ENCODE results near the gene LGI1. TPM values are rescaled to one million over a fixed set of nuclear protein-coding genes. Genes with fewer than 3 reads are reported as not detected.

LGI1 gene
- polyA plus RNA-seq, 1 donor = 3.4 TPM

GRCh38 chr10:93804200-93804599 lies 46.5 kb downstream of the LGI1 start:
- no peak for DNase-seq
- no peaks in the 10 kb centered on the region for H3K9me3 ChIP-seq (ENCODE audit: control insufficient read depth, low read depth, low read length)
- H3K27ac ChIP-seq (ENCODE audit: low read length) = no peak overlapping the region
- H3K4me1 ChIP-seq (ENCODE audit: control insufficient read depth, insufficient read depth, low read length) = no peaks in the 10 kb centered on the region
- no peaks in the 10 kb centered on the region for H3K27me3 ChIP-seq (ENCODE audit: control insufficient read depth, insufficient read depth, low read length)
- no peaks in the 10 kb centered on the region for H3K36me3 ChIP-seq (ENCODE audit: control insufficient read depth, insufficient read depth, low read length)
- no peak overlapping the region for H3K4me3 ChIP-seq (ENCODE audit: low read length)

- 50% methylated on average over 1 of the region's 2 CpGs for WGBS (ENCODE audit: insufficient coverage, low lambda C conversion rate)
- Histone ChIP-seq H3K4me3 (ENCODE audit: low read length) (no peak overlapping the region), H3K9me3 (ENCODE audit: control insufficient read depth, low read depth, low read length) (no peaks in the 10 kb centered on the region), H3K4me1 (ENCODE audit: control insufficient read depth, insufficient read depth, low read length) (no peaks in the 10 kb centered on the region), H3K36me3 (ENCODE audit: control insufficient read depth, insufficient read depth, low read length) (no peaks in the 10 kb centered on the region), H3K27ac (ENCODE audit: low read length) (no peak overlapping the region), H3K27me3 (ENCODE audit: control insufficient read depth, insufficient read depth, low read length) (no peaks in the 10 kb centered on the region)
- DNase-seq = no peak
These were observed 49.2 kb downstream of the LGI1 start for GRCh38 chr10:93806903-93807302.

- Histone ChIP-seq H3K27me3 (ENCODE audit: control insufficient read depth, insufficient read depth, low read length) (no peaks in the 10 kb centered on the region), H3K36me3 (ENCODE audit: control insufficient read depth, insufficient read depth, low read length) (no peaks in the 10 kb centered on the region), H3K4me1 (ENCODE audit: control insufficient read depth, insufficient read depth, low read length) (no peaks in the 10 kb centered on the region), H3K4me3 (ENCODE audit: low read length) (no peak overlapping the region), H3K9me3 (ENCODE audit: control insufficient read depth, low read depth, low read length) (no peaks in the 10 kb centered on the region), H3K27ac (ENCODE audit: low read length) (no peak overlapping the region)
- 100% methylated on average over 2 of the region's 2 CpGs for WGBS (ENCODE audit: insufficient coverage, low lambda C conversion rate)
- no peak for DNase-seq
These were observed 49.6 kb downstream of the LGI1 start for GRCh38 chr10:93807371-93807770.

GRCh38 chr10:93812659-93813338 lies 55.1 kb downstream of the LGI1 start:
- H3K27ac ChIP-seq (ENCODE audit: low read length) = peak overlapping the region; percentile 55
- H3K36me3 ChIP-seq (ENCODE audit: control insufficient read depth, insufficient read depth, low read length) = no peaks in the 10 kb centered on the region
- H3K4me3 ChIP-seq (ENCODE audit: low read length) = no peak overlapping the region
- no peaks in the 10 kb centered on the region for H3K27me3 ChIP-seq (ENCODE audit: control insufficient read depth, insufficient read depth, low read length)
- no CpG with 5 or more reads among the region's 1 CpG for WGBS (ENCODE audit: insufficient coverage, low lambda C conversion rate)
- no peaks in the 10 kb centered on the region for H3K9me3 ChIP-seq (ENCODE audit: control insufficient read depth, low read depth, low read length)
- DNase-seq = peak; percentile 37 to 77
- H3K4me1 ChIP-seq (ENCODE audit: control insufficient read depth, insufficient read depth, low read length) = peaks cover 27% of the 10 kb centered on the region

GRCh38 chr10:93813507-93814465 lies 56.0 kb downstream of the LGI1 start:
- Histone ChIP-seq H3K4me3 (ENCODE audit: low read length) (no peak overlapping the region), H3K27me3 (ENCODE audit: control insufficient read depth, insufficient read depth, low read length) (no peaks in the 10 kb centered on the region), H3K36me3 (ENCODE audit: control insufficient read depth, insufficient read depth, low read length) (no peaks in the 10 kb centered on the region), H3K9me3 (ENCODE audit: control insufficient read depth, low read depth, low read length) (no peaks in the 10 kb centered on the region), H3K4me1 (ENCODE audit: control insufficient read depth, insufficient read depth, low read length) (peaks cover 27% of the 10 kb centered on the region), H3K27ac (ENCODE audit: low read length) (peak overlapping the region; percentile 55)
- WGBS (ENCODE audit: insufficient coverage, low lambda C conversion rate) = 60% methylated on average over 1 of the region's 8 CpGs
- DNase-seq = peak; percentile 61

- peak in 1 of 2 donors; percentile 26 for DNase-seq
These were observed 57.8 kb downstream of the LGI1 start for GRCh38 chr10:93815304-93816096.

DNA sequence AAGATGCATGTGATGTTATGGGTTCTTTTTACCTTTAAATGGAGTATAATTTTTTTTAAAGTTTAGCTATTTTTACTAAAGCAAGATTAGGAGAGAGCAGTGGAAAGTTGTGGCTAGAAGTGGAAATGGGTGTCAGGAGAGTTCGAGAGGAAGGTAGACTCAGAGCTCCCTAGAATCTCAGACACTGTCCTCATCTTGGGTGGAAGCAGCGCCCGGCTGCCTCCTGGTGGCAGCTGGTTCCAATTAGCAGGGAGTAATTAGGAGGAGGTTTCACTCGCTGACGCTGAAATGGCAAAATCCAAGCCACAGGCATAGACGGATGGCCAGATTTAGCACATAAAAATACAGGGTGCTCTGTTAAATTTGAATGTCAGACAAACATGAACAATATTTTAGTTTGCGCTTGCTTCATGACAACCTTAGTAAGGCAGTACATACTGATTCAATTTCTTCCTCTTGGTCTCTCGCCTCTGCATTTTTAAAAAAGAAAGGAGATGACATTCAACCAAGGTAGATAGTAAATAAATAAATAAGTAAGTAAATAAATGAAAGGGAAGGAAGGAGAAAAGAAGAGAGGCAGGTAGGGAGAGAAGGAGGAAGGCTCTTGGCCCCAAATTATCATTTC lies 58.5 kb downstream of the LGI1 start:
- Histone ChIP-seq H3K4me3 (ENCODE audit: low read length) (no peak overlapping the region), H3K36me3 (ENCODE audit: control insufficient read depth, insufficient read depth, low read length) (no peaks in the 10 kb centered on the region), H3K9me3 (ENCODE audit: control insufficient read depth, low read depth, low read length) (no peaks in the 10 kb centered on the region), H3K4me1 (ENCODE audit: control insufficient read depth, insufficient read depth, low read length) (peaks cover 30% of the 10 kb centered on the region), H3K27ac (ENCODE audit: low read length) (no peak overlapping the region), H3K27me3 (ENCODE audit: control insufficient read depth, insufficient read depth, low read length) (no peaks in the 10 kb centered on the region)
- peak; percentile 53 to 68 for DNase-seq
- 58% methylated on average over 2 of the region's 8 CpGs for WGBS (ENCODE audit: insufficient coverage, low lambda C conversion rate)

More at GRCh38 chr10:93815304-93816096, 57.8 kb downstream of the LGI1 start:
- H3K27ac ChIP-seq (ENCODE audit: low read length) = no peak overlapping the region
- 50% methylated on average over 2 of the region's 10 CpGs for WGBS (ENCODE audit: insufficient coverage, low lambda C conversion rate)
- peaks cover 27% of the 10 kb centered on the region for H3K4me1 ChIP-seq (ENCODE audit: control insufficient read depth, insufficient read depth, low read length)
- no peaks in the 10 kb centered on the region for H3K36me3 ChIP-seq (ENCODE audit: control insufficient read depth, insufficient read depth, low read length)
- no peaks in the 10 kb centered on the region for H3K9me3 ChIP-seq (ENCODE audit: control insufficient read depth, low read depth, low read length)
- H3K4me3 ChIP-seq (ENCODE audit: low read length) = no peak overlapping the region
- no peaks in the 10 kb centered on the region for H3K27me3 ChIP-seq (ENCODE audit: control insufficient read depth, insufficient read depth, low read length)

DNA sequence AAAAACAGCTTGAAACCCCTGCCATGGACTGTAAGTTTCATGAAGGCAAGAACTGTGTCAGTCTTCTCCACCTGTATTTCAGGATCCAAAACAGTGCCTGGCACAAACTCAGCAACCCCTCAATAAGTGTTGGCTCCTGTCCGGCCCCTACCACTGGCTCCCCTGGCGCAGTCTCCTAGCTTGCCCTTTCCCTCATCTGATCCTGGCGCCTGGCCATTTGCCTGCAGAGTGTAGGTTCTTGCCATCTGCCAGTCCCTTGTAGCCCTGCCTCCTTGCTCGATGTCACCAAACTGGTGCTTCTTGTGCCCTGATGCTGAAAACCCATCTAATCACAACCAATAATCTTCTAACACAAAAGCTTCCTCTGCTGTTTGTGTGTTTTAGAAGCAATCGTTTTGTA lies 60.4 kb downstream of the LGI1 start:
- Histone ChIP-seq H3K36me3 (ENCODE audit: control insufficient read depth, insufficient read depth, low read length) (no peaks in the 10 kb centered on the region), H3K4me1 (ENCODE audit: control insufficient read depth, insufficient read depth, low read length) (peaks cover 27% of the 10 kb centered on the region), H3K9me3 (ENCODE audit: control insufficient read depth, low read depth, low read length) (no peaks in the 10 kb centered on the region), H3K27ac (ENCODE audit: low read length) (no peak overlapping the region), H3K27me3 (ENCODE audit: control insufficient read depth, insufficient read depth, low read length) (no peaks in the 10 kb centered on the region), H3K4me3 (ENCODE audit: low read length) (no peak overlapping the region)
- DNase-seq = no peak
- no CpG with 5 or more reads among the region's 5 CpGs for WGBS (ENCODE audit: insufficient coverage, low lambda C conversion rate)

DNA sequence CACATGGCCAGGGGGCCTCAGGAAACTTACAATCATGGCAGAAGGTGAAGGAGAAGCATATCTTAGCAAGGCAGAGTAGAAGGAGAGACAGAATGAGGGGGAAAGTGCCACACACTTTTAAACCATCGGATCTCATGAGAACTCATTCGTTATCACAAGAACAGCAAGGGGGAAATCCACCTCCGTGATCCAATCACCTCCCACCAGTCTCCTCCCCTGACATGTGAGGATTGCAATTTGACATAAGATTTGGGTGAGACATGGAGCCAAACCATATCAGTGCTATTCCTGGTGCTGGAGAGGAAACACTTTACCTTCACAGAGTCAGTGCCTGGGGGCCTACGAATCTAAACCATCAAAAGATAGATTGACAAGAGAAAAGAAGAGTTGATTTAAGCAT lies 61.8 kb downstream of the LGI1 start:
- no peak overlapping the region for H3K4me3 ChIP-seq (ENCODE audit: low read length)
- no peak overlapping the region for H3K27ac ChIP-seq (ENCODE audit: low read length)
- no peaks in the 10 kb centered on the region for H3K9me3 ChIP-seq (ENCODE audit: control insufficient read depth, low read depth, low read length)
- no CpG with 5 or more reads among the region's 4 CpGs for WGBS (ENCODE audit: insufficient coverage, low lambda C conversion rate)
- no peak for DNase-seq
- H3K36me3 ChIP-seq (ENCODE audit: control insufficient read depth, insufficient read depth, low read length) = no peaks in the 10 kb centered on the region
- H3K4me1 ChIP-seq (ENCODE audit: control insufficient read depth, insufficient read depth, low read length) = peaks cover 13% of the 10 kb centered on the region
- H3K27me3 ChIP-seq (ENCODE audit: control insufficient read depth, insufficient read depth, low read length) = no peaks in the 10 kb centered on the region

GRCh38 chr10:93820434-93820833 lies 62.7 kb downstream of the LGI1 start:
- Histone ChIP-seq H3K36me3 (ENCODE audit: control insufficient read depth, insufficient read depth, low read length) (no peaks in the 10 kb centered on the region), H3K27me3 (ENCODE audit: control insufficient read depth, insufficient read depth, low read length) (no peaks in the 10 kb centered on the region), H3K4me3 (ENCODE audit: low read length) (no peak overlapping the region), H3K9me3 (ENCODE audit: control insufficient read depth, low read depth, low read length) (no peaks in the 10 kb centered on the region), H3K4me1 (ENCODE audit: control insufficient read depth, insufficient read depth, low read length) (peaks cover 9% of the 10 kb centered on the region), H3K27ac (ENCODE audit: low read length) (peak overlapping the region; percentile 55)
- WGBS (ENCODE audit: insufficient coverage, low lambda C conversion rate) = 0% methylated on average over 1 of the region's 3 CpGs
- peak; percentile 30 to 68 for DNase-seq

Measured in large intestine (tissue), 3 donors.